ENCODE data around the gene RPL14.

DNA sequence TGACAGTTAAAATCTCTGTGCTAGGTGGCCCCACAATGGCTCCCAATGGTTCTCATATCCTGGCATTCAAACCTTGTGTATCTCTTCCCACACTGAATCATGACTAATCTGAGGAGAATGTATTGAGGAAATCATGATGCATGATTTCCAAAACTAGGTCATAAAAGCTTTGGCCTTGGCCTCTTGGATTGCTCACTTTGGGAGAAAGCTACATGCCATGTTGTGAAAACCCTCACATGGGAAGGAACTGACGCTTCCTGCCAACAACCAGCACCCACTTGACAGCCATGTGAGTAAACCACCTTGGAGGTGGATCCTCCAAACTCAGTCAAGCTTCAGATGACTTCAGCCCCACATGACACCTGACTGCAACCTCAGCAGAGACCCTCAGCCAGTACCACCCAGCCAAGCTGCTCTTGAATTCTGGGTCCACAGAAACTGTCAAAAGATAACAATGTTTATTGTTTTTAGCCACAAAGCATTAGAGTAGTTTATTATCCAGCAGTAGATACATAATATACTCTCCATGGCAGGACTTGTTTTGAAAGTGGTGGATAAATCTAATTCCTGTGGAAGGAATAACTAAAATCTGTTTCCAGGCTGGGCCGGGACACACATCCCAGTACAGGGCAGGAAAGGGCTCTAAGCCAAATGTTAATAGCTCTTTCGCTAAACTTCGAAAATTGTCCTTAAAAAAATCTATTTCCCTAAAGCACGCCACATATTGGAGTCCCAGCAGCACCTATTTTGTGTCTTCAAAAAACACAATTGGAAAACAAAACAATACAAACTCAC is 47.7 kb downstream of the RPL14 start:
- TF ChIP-seq RBAK (CRISPR knock-in tag; IDR thresholded peaks at IDR 0.05), result no peak
- TF ChIP-seq SRF (IDR thresholded peaks at IDR 0.05; ENCODE audit: low read depth, low read length), result no peak
- TF ChIP-seq, protein P1, sequence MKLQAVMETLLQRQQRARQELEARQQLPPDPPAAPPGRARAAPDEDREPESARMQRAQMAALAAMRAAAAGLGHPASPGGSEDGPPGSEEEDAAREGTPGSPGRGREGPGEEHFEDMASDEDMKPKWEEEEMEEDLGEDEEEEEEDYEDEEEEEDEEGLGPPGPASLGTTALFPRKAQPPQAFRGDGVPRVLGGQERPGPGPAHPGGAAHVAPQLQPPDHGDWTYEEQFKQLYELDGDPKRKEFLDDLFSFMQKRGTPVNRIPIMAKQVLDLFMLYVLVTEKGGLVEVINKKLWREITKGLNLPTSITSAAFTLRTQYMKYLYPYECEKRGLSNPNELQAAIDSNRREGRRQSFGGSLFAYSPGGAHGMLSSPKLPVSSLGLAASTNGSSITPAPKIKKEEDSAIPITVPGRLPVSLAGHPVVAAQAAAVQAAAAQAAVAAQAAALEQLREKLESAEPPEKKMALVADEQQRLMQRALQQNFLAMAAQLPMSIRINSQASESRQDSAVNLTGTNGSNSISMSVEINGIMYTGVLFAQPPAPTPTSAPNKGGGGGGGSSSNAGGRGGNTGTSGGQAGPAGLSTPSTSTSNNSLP (IDR thresholded peaks at IDR 0.05; ENCODE audit: low read depth, low read length), result peak; percentile 56; the same call in 1 of the 2 replicates
- TF ChIP-seq ZSCAN30 (CRISPR knock-in tag; IDR thresholded peaks at IDR 0.05), result no peak
- TF ChIP-seq, protein P2, sequence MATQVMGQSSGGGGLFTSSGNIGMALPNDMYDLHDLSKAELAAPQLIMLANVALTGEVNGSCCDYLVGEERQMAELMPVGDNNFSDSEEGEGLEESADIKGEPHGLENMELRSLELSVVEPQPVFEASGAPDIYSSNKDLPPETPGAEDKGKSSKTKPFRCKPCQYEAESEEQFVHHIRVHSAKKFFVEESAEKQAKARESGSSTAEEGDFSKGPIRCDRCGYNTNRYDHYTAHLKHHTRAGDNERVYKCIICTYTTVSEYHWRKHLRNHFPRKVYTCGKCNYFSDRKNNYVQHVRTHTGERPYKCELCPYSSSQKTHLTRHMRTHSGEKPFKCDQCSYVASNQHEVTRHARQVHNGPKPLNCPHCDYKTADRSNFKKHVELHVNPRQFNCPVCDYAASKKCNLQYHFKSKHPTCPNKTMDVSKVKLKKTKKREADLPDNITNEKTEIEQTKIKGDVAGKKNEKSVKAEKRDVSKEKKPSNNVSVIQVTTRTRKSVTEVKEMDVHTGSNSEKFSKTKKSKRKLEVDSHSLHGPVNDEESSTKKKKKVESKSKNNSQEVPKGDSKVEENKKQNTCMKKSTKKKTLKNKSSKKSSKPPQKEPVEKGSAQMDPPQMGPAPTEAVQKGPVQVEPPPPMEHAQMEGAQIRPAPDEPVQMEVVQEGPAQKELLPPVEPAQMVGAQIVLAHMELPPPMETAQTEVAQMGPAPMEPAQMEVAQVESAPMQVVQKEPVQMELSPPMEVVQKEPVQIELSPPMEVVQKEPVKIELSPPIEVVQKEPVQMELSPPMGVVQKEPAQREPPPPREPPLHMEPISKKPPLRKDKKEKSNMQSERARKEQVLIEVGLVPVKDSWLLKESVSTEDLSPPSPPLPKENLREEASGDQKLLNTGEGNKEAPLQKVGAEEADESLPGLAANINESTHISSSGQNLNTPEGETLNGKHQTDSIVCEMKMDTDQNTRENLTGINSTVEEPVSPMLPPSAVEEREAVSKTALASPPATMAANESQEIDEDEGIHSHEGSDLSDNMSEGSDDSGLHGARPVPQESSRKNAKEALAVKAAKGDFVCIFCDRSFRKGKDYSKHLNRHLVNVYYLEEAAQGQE (IDR thresholded peaks at IDR 0.05; ENCODE audit: borderline replicate concordance in 1 of 2, low read depth in 1 of 2, low read length in 2 of 2), result no peak
- TF ChIP-seq RBM22 (optimal IDR thresholded peaks at IDR 0.05; ENCODE audit: low read length), result no peak
- TF ChIP-seq GTF2F1 (IDR thresholded peaks at IDR 0.05; ENCODE audit: low read length), result no peak
- TF ChIP-seq, protein P3, sequence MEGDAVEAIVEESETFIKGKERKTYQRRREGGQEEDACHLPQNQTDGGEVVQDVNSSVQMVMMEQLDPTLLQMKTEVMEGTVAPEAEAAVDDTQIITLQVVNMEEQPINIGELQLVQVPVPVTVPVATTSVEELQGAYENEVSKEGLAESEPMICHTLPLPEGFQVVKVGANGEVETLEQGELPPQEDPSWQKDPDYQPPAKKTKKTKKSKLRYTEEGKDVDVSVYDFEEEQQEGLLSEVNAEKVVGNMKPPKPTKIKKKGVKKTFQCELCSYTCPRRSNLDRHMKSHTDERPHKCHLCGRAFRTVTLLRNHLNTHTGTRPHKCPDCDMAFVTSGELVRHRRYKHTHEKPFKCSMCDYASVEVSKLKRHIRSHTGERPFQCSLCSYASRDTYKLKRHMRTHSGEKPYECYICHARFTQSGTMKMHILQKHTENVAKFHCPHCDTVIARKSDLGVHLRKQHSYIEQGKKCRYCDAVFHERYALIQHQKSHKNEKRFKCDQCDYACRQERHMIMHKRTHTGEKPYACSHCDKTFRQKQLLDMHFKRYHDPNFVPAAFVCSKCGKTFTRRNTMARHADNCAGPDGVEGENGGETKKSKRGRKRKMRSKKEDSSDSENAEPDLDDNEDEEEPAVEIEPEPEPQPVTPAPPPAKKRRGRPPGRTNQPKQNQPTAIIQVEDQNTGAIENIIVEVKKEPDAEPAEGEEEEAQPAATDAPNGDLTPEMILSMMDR (CRISPR knock-in tag; IDR thresholded peaks at IDR 0.05), result no peak
- TF ChIP-seq, protein P4, sequence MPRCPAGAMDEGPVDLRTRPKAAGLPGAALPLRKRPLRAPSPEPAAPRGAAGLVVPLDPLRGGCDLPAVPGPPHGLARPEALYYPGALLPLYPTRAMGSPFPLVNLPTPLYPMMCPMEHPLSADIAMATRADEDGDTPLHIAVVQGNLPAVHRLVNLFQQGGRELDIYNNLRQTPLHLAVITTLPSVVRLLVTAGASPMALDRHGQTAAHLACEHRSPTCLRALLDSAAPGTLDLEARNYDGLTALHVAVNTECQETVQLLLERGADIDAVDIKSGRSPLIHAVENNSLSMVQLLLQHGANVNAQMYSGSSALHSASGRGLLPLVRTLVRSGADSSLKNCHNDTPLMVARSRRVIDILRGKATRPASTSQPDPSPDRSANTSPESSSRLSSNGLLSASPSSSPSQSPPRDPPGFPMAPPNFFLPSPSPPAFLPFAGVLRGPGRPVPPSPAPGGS (CRISPR knock-in tag; IDR thresholded peaks at IDR 0.05), result no peak
- TF ChIP-seq ZNF431 (CRISPR knock-in tag; IDR thresholded peaks at IDR 0.05; ENCODE audit: borderline replicate concordance, low read depth), result no peak
- TF ChIP-seq NPAS2 (CRISPR knock-in tag; IDR thresholded peaks at IDR 0.05; ENCODE audit: borderline replicate concordance), result no peak
- TF ChIP-seq ZNF75D (CRISPR knock-in tag; IDR thresholded peaks at IDR 0.05; ENCODE audit: borderline replicate concordance), result no peak
